HUES6 (cell line): ENCODE results near the gene F3.
"Not testable (repeated sequence)": the region's sequence is repeated elsewhere in the genome, so short reads cannot be mapped to it uniquely, and the experiment has no call there.

Experiments used
- H3K27ac ChIP-seq: 2 replicates; pipeline ENCODE4 v1.7.0; 2013; ENCODE audit warnings: low read depth, mild to moderate bottlenecking, low read length, inconsistent platforms
- H3K27me3 ChIP-seq: 2 replicates; pipeline ENCODE4 v1.6.1; 2013; ENCODE audit warnings: low read length; ENCODE audit not compliant: control insufficient read depth, insufficient read depth
- H3K36me3 ChIP-seq: 2 replicates; pipeline ENCODE4 v1.6.1; 2013; ENCODE audit warnings: low read length; ENCODE audit not compliant: control insufficient read depth, insufficient read depth
- H3K4me1 ChIP-seq: 2 replicates; pipeline ENCODE4 v1.6.1; 2013; ENCODE audit warnings: low read length; ENCODE audit not compliant: control insufficient read depth, insufficient read depth
- H3K4me3 ChIP-seq: 2 replicates; pipeline ENCODE4 v1.5.1; 2013; ENCODE audit warnings: low read depth, low read length
- H3K9ac ChIP-seq: one replicate; pipeline ENCODE4 v1.6.1; 2013; ENCODE audit warnings: mild to moderate bottlenecking, low read length
- H3K9me3 ChIP-seq: 2 replicates; pipeline ENCODE4 v1.6.1; 2013; ENCODE audit warnings: low read depth, low read length; ENCODE audit not compliant: control insufficient read depth, insufficient read depth

F3 gene

DNA sequence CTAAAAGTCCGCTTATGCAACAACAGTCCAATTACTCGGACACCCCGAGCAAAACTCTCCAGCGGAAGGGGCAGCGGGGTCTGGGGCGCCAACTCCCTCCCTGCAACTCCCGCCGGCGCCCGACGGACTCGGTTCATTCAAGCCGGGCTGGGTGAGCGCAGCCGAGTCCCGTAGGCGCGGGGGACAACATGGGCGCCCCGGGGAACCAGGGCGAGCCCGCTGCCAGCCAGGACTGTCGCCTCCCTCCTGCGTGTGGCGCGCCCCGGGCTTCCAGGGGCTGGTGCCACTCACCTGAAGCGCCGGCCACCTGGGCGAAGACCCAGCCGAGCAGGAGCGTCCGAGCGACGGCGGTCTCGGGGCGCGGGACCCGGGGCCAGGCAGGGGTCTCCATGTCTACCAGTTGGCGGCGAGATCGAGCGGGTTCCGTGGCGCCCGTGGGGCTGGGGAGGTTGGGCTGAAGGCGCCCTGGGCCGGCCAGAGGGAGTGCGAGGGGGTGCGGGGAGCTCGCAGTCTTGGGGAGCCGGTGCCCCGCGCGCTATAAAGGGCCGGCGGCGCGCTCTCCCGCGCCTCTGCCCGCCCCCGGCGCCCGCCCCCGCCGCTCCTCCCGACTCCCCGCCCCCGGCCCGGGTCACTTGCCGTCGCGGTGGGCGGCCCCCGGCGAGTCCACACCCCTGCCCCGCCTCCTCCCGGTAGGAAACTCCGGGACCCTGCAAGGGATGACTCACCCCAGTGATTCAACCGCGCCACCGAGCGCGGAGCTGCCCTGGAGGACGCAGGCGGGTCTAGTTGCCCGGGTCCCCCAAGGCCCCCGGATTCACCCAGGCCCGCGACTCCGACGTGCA lies at the start of gene F3:
Gene F3 (minus strand): TSS at position 514 of the 842 bp plus-strand sequence. CDS start 123 bp downstream, at position 391.
- Histone ChIP-seq H3K36me3 (peaks cover 25% of the 10 kb centered on the region; the same call in 1 of the 2 replicates), H3K4me3 (peak within 1 kb of the TSS; percentile 83), H3K4me1 (peaks cover 35% of the 10 kb centered on the region), H3K9me3 (no peaks in the 10 kb centered on the region), H3K27ac (peak within 1 kb of the TSS; percentile 81; the same call in 1 of the 2 replicates), H3K27me3 (peaks cover 25% of the 10 kb centered on the region), H3K9ac (peak within 1 kb of the TSS; percentile 91)

DNA sequence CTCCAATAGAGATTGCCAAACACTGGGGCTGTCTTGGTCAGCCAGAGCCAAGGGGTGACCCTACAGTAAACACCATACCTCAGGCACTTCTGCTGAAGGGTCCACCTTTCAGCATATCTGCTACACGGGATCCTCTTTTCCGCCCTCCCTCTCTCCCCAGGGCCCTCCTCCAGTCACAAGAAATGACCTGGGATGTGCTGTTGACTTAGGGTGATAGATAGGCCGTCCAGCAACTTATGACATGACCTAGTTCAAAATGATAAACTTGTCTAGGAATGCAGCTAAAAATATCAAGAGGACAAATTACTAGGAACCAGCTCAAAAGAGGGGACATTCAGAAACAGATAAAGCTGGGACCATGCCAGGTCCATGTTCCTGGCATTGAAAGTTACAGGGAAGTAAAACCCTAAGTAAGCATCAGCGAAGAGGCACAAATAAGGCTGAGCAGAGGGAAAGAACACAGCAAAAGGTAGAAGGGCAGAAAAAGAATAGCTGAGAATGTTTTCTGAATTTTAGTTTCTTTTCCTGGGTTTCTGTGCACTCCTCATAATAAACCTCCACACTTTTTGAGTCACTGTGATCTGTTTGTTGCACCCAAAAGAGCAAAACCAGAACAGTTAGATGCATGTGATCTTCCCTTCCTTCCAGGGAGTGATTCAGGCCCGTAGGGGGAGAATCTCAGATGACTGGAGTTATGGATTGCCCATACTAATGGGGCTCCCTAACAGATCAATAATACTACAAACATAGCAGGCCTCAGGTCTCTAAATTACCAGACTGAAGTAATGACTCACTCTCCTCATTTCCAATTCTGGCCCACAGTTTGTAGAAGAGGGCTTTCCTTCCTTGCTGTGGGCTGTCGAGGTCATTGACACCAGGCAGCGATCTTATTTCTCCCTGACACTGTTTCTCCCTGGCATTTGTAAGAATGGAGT lies 48.9 kb upstream of the F3 start:
- Histone ChIP-seq H3K9ac (no peak overlapping the region), H3K4me1 (peaks cover 13% of the 10 kb centered on the region; the same call in 1 of the 2 replicates), H3K9me3 (no peaks in the 10 kb centered on the region), H3K27me3 (no peaks in the 10 kb centered on the region), H3K27ac (no peak overlapping the region), H3K4me3 (no peak overlapping the region), H3K36me3 (no peaks in the 10 kb centered on the region)

DNA sequence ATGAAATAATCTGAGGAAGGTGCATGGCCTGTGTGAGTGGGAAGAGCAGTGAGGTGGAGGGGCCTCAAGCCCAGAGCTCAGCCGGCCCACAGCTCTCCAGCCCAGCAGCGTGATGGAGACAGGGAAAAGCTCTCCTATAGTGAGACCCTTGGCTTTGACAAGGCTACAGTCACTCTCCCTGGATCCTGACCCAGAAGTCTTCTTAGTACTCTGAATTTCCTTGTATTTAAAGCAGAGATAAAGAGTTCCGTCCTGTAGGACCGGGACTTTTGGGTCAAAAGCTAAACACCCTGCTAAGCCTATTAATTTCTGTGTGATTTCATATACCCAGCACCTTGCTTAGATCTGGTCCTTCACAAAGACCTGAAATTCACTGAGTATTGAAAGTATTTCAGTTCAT lies 48.2 kb upstream of the F3 start:
- H3K9me3 ChIP-seq: no peaks in the 10 kb centered on the region
- no peak overlapping the region for H3K27ac ChIP-seq
- no peaks in the 10 kb centered on the region for H3K27me3 ChIP-seq
- H3K4me3 ChIP-seq: no peak overlapping the region
- no peaks in the 10 kb centered on the region for H3K36me3 ChIP-seq
- H3K9ac ChIP-seq: no peak overlapping the region
- H3K4me1 ChIP-seq: peaks cover 13% of the 10 kb centered on the region; the same call in 1 of the 2 replicates

DNA sequence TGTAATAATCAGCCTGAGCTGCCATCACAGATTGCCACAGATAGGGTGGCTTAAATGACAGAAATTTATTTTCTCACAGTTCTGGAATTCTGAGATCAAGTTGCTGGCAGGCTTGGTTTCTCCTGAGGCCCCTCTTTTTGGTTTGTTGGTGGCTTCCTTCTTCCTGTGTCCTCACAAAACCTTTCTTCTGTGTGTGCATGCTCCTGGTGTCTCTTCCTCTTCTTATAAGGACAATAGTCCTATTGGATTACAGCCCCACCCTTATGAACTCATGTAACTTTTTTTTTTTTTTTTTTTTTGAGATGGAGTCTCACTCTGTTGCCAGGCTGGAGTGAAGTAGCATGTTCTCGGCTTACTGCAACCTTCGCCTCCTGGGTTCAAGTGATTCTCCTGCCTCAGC lies 41.0 kb upstream of the F3 start:
- peaks cover 12% of the 10 kb centered on the region for H3K4me1 ChIP-seq
- H3K9me3 ChIP-seq: peaks cover 23% of the 10 kb centered on the region; the same call in 1 of the 2 replicates
- no peak overlapping the region for H3K4me3 ChIP-seq
- H3K9ac ChIP-seq: no peak overlapping the region
- H3K27me3 ChIP-seq: no peaks in the 10 kb centered on the region
- H3K27ac ChIP-seq: no peak overlapping the region
- H3K36me3 ChIP-seq: no peaks in the 10 kb centered on the region

DNA sequence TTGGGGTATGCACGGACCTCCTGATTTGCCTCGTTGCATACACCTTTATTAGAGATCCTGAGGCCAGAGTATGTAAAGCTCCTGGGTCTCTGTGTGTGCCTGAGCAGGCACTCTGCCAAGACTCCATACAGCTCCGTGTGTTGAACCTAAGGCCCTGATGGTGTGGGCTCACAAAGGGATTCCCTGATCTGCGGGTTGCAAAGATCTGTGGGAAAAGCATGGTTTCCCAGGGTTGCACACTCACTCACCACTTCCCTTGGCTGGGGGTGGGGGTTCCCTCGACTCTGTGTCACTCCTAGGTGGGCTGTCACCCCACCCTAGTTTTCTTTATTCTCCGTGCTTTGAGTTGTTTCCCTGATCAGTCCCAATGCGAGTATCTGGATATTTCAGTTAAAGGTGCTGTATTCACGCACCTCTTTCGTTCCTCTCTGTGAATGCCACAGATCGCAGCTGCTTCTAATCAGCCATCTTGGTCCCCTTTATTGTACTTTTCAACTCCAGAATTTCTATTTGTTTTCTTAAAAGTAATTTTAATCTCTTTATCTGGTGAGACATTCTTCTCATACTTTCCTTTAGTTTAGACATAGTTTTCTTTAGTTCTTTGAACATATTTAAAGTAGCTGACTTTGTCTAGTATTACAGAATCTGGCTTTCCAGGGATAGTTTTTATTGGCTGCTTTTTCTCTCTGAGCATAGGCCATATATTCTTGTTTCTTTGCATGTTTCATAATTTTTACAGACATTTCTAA lies 39.0 kb upstream of the F3 start:
- H3K4me3 ChIP-seq: no peak overlapping the region
- H3K4me1 ChIP-seq: peaks cover 12% of the 10 kb centered on the region
- H3K27me3 ChIP-seq: no peaks in the 10 kb centered on the region
- peak overlapping the region; percentile 20; the same call in 1 of the 2 replicates for H3K27ac ChIP-seq
- no peaks in the 10 kb centered on the region for H3K36me3 ChIP-seq
- H3K9me3 ChIP-seq: peaks cover 29% of the 10 kb centered on the region
- peak overlapping the region; percentile 18 for H3K9ac ChIP-seq

DNA sequence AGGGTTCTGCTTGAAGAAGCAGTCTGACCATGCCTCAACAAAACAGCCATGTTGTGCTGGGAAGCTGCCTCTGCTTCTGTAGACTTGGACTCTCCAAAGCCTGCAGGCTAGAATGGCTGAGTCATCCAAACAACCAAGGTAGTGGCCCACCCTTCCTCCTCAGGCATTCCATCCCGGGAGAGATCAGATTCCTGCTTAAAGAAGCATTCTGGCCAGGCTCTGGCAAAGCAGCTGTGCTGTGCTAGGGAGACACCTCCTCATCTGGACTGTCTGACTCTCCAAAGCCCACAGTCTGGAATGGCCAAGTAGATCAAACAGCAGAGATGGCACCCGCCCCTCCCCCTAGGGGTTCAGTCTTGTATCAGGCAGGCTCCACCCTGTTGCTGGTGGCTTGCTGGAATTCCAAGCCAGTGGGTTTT lies 38.3 kb upstream of the F3 start:
- H3K27ac ChIP-seq: peak overlapping the region; percentile 38; the same call in 1 of the 2 replicates
- H3K36me3 ChIP-seq: no peaks in the 10 kb centered on the region
- peaks cover 29% of the 10 kb centered on the region for H3K9me3 ChIP-seq
- H3K27me3 ChIP-seq: no peaks in the 10 kb centered on the region
- peak overlapping the region; percentile 18 for H3K9ac ChIP-seq
- peaks cover 12% of the 10 kb centered on the region for H3K4me1 ChIP-seq
- no peak overlapping the region for H3K4me3 ChIP-seq

DNA sequence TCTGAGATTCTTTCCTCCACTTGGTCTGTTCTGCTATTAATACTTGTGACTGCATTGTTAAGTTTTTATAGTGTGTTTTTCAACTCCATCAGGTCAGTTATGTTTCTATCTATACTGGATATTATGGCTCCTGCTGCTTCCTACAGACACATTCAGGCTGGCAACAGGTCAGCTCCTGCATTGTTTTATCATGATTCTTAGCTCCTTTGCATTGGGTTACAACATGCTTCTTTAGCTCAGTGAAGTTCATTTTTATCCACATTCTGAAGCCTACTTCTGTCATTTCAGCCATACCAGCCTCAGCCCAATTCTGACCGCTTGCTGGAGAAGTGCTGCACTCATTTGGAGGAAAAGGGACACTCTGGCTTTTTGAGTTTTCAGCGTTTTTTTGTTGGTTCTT lies 37.3 kb upstream of the F3 start:
- H3K9ac ChIP-seq: no peak overlapping the region
- no peak overlapping the region for H3K27ac ChIP-seq
- no peaks in the 10 kb centered on the region for H3K36me3 ChIP-seq
- H3K27me3 ChIP-seq: no peaks in the 10 kb centered on the region
- peaks cover 29% of the 10 kb centered on the region for H3K9me3 ChIP-seq
- no peak overlapping the region for H3K4me3 ChIP-seq
- H3K4me1 ChIP-seq: peaks cover 12% of the 10 kb centered on the region

DNA sequence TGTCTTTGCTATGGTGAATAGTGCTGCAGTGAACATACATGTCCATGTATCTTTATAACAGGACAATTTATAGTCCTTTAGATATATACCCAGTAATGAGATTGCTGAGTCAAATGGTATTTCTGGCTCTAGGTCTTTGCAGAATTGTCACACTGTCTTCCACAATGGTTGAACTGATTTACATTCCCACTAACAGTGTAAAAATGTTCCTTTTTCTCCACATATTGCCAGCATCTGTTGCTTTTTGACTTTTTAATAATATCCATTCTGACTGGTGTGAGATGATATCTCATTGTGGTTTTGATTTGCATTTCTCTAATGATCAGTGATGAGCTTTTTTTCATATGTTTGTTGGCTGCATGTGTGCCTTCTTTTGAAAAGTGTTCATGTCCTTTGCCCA lies 32.4 kb upstream of the F3 start:
- H3K27ac ChIP-seq, H3K4me1 ChIP-seq, H3K36me3 ChIP-seq, H3K27me3 ChIP-seq, H3K4me3 ChIP-seq, H3K9ac ChIP-seq: not testable (repeated sequence)
- peaks cover 35% of the 10 kb centered on the region for H3K9me3 ChIP-seq

DNA sequence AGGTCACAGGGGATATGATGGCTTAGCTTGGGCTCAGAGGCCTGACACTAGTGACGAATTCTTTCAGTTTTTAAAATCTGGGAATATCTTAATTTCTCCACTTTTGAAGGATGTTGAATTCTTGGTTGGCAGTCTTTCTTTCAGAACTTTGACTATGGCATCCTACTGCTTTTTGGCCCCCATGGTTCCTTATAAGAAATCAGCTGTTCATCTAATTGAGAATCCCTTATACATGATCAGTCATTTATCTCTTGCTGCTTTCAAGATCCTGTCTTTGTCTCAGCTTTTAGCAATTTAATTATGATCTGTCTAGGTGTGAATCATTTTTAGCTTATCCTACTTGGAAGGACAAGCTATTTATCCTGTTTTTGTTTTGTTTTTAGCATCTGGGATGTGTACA lies 31.2 kb upstream of the F3 start:
- H3K27ac ChIP-seq: no peak overlapping the region
- no peak overlapping the region for H3K9ac ChIP-seq
- peaks cover 32% of the 10 kb centered on the region for H3K9me3 ChIP-seq
- H3K27me3 ChIP-seq: no peaks in the 10 kb centered on the region
- H3K4me3 ChIP-seq: no peak overlapping the region; the same call in 1 of the 2 replicates
- no peaks in the 10 kb centered on the region for H3K4me1 ChIP-seq
- no peaks in the 10 kb centered on the region; the same call in 1 of the 2 replicates for H3K36me3 ChIP-seq

DNA sequence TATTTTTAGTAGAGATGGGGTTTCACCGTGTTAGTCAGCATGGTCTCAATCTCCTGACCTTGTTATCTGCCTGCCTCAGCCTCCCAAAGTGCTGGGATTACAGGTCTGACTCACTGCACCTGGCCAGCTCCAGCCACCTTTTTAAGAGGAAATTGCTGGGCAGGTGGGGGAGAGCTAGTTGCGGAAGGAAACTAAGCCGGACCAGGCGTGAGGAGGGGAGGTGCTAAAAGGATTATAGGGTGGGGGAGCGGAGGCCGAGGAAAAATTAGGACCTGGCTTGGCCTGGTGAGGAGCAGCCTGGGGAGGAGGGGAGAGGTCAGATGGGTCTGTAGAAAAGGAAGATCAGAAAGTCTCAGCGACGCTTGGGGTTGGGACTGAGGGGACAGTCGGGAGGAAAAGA lies 29.4 kb upstream of the F3 start:
- not testable (repeated sequence) for H3K27ac ChIP-seq, H3K4me1 ChIP-seq

More for the DNA sequence above, 29.4 kb upstream of the F3 start:
- not testable (repeated sequence) for H3K4me3 ChIP-seq, H3K9ac ChIP-seq, H3K36me3 ChIP-seq, H3K27me3 ChIP-seq
- H3K9me3 ChIP-seq: peaks cover 24% of the 10 kb centered on the region
